Measurements from ENCODE around the gene DVL1.

DVL1 gene

GRCh38 chr1:1364266-1364665 is 15.0 kb upstream of the DVL1 start:
- WGBS, 2 experiments = 83 to 86% methylated on average over 14 of the region's 14 CpGs

DNA sequence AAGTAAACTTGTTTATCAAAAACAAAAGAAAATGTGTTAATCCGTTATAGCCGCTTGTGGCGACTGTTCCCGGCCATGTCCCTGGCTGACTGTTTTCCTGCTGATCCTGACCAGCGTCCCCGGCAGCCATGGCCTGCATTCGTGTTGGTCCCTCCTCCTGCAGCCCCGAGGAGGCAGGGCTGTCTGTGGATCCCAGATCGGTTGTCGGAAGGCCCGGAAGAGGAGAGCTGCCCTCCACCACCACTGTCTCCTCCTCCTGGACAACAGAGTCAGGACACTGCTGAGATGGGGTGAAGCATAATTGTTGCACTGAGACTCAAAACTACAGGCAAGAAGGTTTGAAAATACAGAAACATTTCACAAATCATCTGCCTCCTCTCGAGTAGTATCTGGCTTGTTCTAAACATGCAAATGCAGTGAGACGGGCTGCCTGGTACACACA is 12.8 kb upstream of the DVL1 start:
- H3K9me3 ChIP-seq (ENCODE audit: control insufficient read depth, low read length) = peaks cover 6% of the 10 kb centered on the region
- peaks cover 43% of the 10 kb centered on the region for H3K4me1 ChIP-seq (ENCODE audit: control insufficient read depth, insufficient read depth, low read length)
- H3K4me3 ChIP-seq (ENCODE audit: insufficient read depth, low read depth, low read length) = no peak overlapping the region
- H3K27me3 ChIP-seq (ENCODE audit: control insufficient read depth, insufficient read depth, low read length, poor library complexity, severe bottlenecking) = no peaks in the 10 kb centered on the region
- no peak overlapping the region for H3K27ac ChIP-seq (ENCODE audit: insufficient read depth, low read depth, low read length, poor library complexity, severe bottlenecking)
- H3K36me3 ChIP-seq (ENCODE audit: control insufficient read depth, insufficient read depth, low read length) = no peaks in the 10 kb centered on the region
- WGBS, 2 experiments = 42 to 45% methylated on average over 13 of the region's 13 CpGs

More at GRCh38 chr1:1364266-1364665, 15.0 kb upstream of the DVL1 start:
- H3K36me3 ChIP-seq (ENCODE audit: control insufficient read depth, insufficient read depth, low read length) = no peaks in the 10 kb centered on the region
- peaks cover 29% of the 10 kb centered on the region for H3K4me1 ChIP-seq (ENCODE audit: control insufficient read depth, insufficient read depth, low read length)
- H3K27me3 ChIP-seq (ENCODE audit: control insufficient read depth, insufficient read depth, low read length, poor library complexity, severe bottlenecking) = no peaks in the 10 kb centered on the region
- H3K4me3 ChIP-seq (ENCODE audit: insufficient read depth, low read depth, low read length) = no peak overlapping the region
- H3K9me3 ChIP-seq (ENCODE audit: control insufficient read depth, low read length) = peaks cover 6% of the 10 kb centered on the region
- no peak overlapping the region for H3K27ac ChIP-seq (ENCODE audit: insufficient read depth, low read depth, low read length, poor library complexity, severe bottlenecking)

- no peak overlapping the region for H3K4me3 ChIP-seq (ENCODE audit: insufficient read depth, low read depth, low read length)
- no peak overlapping the region for H3K27ac ChIP-seq (ENCODE audit: insufficient read depth, low read depth, low read length, poor library complexity, severe bottlenecking)
- peaks cover 48% of the 10 kb centered on the region for H3K4me1 ChIP-seq (ENCODE audit: control insufficient read depth, insufficient read depth, low read length)
- no peaks in the 10 kb centered on the region for H3K36me3 ChIP-seq (ENCODE audit: control insufficient read depth, insufficient read depth, low read length)
- H3K27me3 ChIP-seq (ENCODE audit: control insufficient read depth, insufficient read depth, low read length, poor library complexity, severe bottlenecking) = no peaks in the 10 kb centered on the region
- 77 to 80% methylated on average over 34 to 35 of the region's 35 CpGs for WGBS, 2 experiments
- H3K9me3 ChIP-seq (ENCODE audit: control insufficient read depth, low read length) = peaks cover 5% of the 10 kb centered on the region
Observed at GRCh38 chr1:1361233-1361981, 12.2 kb upstream of the DVL1 start.

- Histone ChIP-seq H3K27ac (ENCODE audit: insufficient read depth, low read depth, low read length, poor library complexity, severe bottlenecking) (peak overlapping the region; percentile 88), H3K4me3 (ENCODE audit: insufficient read depth, low read depth, low read length) (no peak overlapping the region)
- WGBS, 2 experiments = 78 to 82% methylated on average over 20 of the region's 20 CpGs
Observed at GRCh38 chr1:1360506-1361169, 11.4 kb upstream of the DVL1 start.

DNA sequence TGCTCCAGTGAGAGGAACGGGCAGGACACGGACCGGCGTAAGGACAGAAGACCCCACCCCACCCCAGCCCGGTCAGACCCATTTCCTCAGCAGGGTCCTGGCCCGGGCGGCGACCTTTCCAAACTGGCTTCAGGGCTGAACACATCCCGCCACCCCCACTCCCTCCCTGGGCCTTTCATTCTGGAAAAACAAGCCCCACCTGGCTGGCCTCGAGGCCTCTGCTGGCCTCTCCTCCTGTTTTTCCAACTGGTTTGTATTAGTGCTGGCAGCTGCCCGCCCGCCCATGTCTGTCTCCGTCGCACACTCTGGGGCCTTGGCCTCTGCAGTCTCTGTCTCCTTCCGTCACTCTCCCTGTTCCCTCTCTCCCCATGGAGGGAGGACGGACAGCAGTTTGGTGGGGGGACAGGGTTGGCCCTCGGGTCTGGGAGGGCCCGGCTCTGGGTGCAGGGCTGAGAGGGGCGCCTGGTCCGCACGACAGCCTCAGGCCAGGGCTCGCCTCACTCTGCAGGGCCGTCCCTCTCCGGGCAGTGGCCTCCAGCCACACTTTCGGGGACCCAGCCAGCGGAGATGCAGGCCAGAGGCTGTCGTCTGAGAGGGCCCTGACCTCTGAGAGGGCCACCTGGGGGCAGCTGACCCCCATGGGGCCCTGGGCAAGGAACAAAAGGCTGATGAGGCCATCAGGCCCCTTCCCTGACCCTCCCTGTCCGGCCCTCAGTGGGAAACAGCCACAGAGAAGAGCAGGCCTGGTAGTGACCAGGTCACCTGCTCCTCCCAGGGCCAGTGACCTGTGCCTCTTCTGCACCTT is 10.6 kb upstream of the DVL1 start:
- Histone ChIP-seq H3K4me1 (ENCODE audit: control insufficient read depth, insufficient read depth, low read length) (peaks cover 48% of the 10 kb centered on the region), H3K4me3 (ENCODE audit: insufficient read depth, low read depth, low read length) (no peak overlapping the region)
- 67 to 70% methylated on average over 28 of the region's 28 CpGs for WGBS, 2 experiments

More at GRCh38 chr1:1360506-1361169, 11.4 kb upstream of the DVL1 start:
- Histone ChIP-seq H3K36me3 (ENCODE audit: control insufficient read depth, insufficient read depth, low read length) (no peaks in the 10 kb centered on the region), H3K27me3 (ENCODE audit: control insufficient read depth, insufficient read depth, low read length, poor library complexity, severe bottlenecking) (no peaks in the 10 kb centered on the region), H3K4me1 (ENCODE audit: control insufficient read depth, insufficient read depth, low read length) (peaks cover 48% of the 10 kb centered on the region), H3K9me3 (ENCODE audit: control insufficient read depth, low read length) (no peaks in the 10 kb centered on the region)

GRCh38 chr1:1359308-1359663 is 10.1 kb upstream of the DVL1 start:
- peak overlapping the region; percentile 88 for H3K27ac ChIP-seq (ENCODE audit: insufficient read depth, low read depth, low read length, poor library complexity, severe bottlenecking)
- WGBS, 2 experiments = 88 to 93% methylated on average over 6 of the region's 6 CpGs
- H3K9me3 ChIP-seq (ENCODE audit: control insufficient read depth, low read length) = no peaks in the 10 kb centered on the region
- no peaks in the 10 kb centered on the region for H3K36me3 ChIP-seq (ENCODE audit: control insufficient read depth, insufficient read depth, low read length)
- no peak overlapping the region for H3K4me3 ChIP-seq (ENCODE audit: insufficient read depth, low read depth, low read length)
- no peaks in the 10 kb centered on the region for H3K27me3 ChIP-seq (ENCODE audit: control insufficient read depth, insufficient read depth, low read length, poor library complexity, severe bottlenecking)
- H3K4me1 ChIP-seq (ENCODE audit: control insufficient read depth, insufficient read depth, low read length) = peaks cover 48% of the 10 kb centered on the region

More for the DNA sequence above, 10.6 kb upstream of the DVL1 start:
- no peaks in the 10 kb centered on the region for H3K9me3 ChIP-seq (ENCODE audit: control insufficient read depth, low read length)
- peak overlapping the region; percentile 88 for H3K27ac ChIP-seq (ENCODE audit: insufficient read depth, low read depth, low read length, poor library complexity, severe bottlenecking)
- H3K27me3 ChIP-seq (ENCODE audit: control insufficient read depth, insufficient read depth, low read length, poor library complexity, severe bottlenecking) = no peaks in the 10 kb centered on the region
- H3K36me3 ChIP-seq (ENCODE audit: control insufficient read depth, insufficient read depth, low read length) = no peaks in the 10 kb centered on the region

DNA sequence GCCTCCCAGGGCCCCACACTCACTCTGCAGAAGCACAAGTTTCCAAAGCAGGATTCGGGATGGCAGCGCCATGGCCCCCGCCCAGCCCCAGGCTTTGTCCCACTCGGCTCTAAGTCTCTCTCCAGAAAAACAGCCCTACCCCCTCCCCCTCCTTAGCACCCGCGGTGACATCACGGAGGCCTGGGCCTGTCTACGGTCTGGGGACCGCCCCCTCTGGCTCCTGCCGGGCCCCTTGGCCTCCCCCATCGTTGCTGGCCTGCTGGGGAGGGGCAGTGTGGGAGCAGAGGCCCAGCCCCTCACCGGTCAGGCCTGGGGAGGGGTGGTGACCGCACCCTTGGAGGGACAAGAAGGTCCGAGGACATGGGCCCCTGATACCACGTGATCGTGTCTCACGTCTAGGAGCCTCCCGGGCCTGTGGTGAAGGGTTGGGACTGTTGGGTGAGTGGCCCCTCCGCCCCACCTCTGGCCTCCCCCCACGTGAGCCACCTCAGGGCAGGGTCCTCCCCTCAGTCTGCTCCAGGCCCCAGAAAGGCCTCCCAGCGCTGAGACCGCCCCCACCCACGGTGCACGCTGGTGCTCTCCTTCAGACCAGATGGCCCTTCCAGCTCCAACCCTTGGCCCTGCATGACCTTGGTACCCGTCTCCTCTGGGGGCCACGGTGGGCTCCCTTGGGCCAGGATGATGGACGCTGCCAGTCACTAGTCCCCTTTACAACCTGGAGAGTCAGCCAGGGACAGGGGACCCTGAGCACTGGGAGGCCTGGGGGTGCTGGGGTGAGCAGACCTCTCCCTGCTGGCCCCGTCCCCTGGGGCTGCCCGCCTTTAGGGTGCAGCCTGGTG is 9.4 kb upstream of the DVL1 start, which contains the start of gene MXRA8:
TSS of gene MXRA8 (minus strand) at position 123 of the 839 bp plus-strand sequence. CDS start at position 72, 51 bp downstream.
- Histone ChIP-seq H3K36me3 (ENCODE audit: control insufficient read depth, insufficient read depth, low read length) (no peaks in the 10 kb centered on the region), H3K4me3 (ENCODE audit: insufficient read depth, low read depth, low read length) (peak within 1 kb of the TSS; percentile 45), H3K9me3 (ENCODE audit: control insufficient read depth, low read length) (no peaks in the 10 kb centered on the region), H3K4me1 (ENCODE audit: control insufficient read depth, insufficient read depth, low read length) (peaks cover 54% of the 10 kb centered on the region), H3K27me3 (ENCODE audit: control insufficient read depth, insufficient read depth, low read length, poor library complexity, severe bottlenecking) (no peaks in the 10 kb centered on the region), H3K27ac (ENCODE audit: insufficient read depth, low read depth, low read length, poor library complexity, severe bottlenecking) (peak within 1 kb of the TSS; percentile 88)
- WGBS, 2 experiments = 41% methylated on average over 29 of the region's 29 CpGs

DNA sequence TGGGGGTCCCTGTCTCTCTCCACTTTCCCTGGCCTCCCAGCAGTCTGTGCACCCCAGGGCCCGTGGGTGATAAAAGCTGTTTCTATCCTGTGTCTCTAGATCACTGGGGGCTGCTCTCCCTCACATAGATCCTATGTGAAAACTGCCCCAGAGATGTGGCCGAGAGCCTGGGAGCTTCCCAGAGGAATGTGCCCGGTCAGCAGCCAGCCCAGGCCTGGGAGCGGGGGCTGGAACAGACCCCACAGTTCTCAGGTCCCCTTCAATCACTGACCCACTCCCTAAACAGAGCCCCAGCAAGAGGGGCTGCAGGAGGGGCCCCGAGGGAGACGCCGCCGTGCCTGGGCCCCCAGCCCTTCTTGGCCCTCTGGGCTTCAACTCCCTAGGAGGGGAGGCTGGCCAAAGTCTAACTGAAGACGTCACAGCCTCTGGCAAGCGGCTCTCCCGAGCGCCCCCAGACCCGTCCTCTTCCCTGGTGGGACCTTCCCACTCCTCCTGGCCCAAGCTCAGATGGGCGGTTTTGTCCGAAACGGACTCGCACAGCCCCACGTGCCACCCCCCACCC is 8.7 kb upstream of the DVL1 start:
- 25% methylated on average over 17 of the region's 18 CpGs for WGBS, 2 experiments
- H3K27me3 ChIP-seq (ENCODE audit: control insufficient read depth, insufficient read depth, low read length, poor library complexity, severe bottlenecking) = no peaks in the 10 kb centered on the region
- no peaks in the 10 kb centered on the region for H3K9me3 ChIP-seq (ENCODE audit: control insufficient read depth, low read length)
- H3K27ac ChIP-seq (ENCODE audit: insufficient read depth, low read depth, low read length, poor library complexity, severe bottlenecking) = peak overlapping the region; percentile 76
- H3K4me1 ChIP-seq (ENCODE audit: control insufficient read depth, insufficient read depth, low read length) = peaks cover 59% of the 10 kb centered on the region
- H3K4me3 ChIP-seq (ENCODE audit: insufficient read depth, low read depth, low read length) = peak overlapping the region; percentile 45
- no peaks in the 10 kb centered on the region for H3K36me3 ChIP-seq (ENCODE audit: control insufficient read depth, insufficient read depth, low read length)

- Histone ChIP-seq H3K4me1 (ENCODE audit: control insufficient read depth, insufficient read depth, low read length) (peaks cover 64% of the 10 kb centered on the region), H3K4me3 (ENCODE audit: insufficient read depth, low read depth, low read length) (peak overlapping the region; percentile 45), H3K27me3 (ENCODE audit: control insufficient read depth, insufficient read depth, low read length, poor library complexity, severe bottlenecking) (no peaks in the 10 kb centered on the region), H3K36me3 (ENCODE audit: control insufficient read depth, insufficient read depth, low read length) (no peaks in the 10 kb centered on the region), H3K9me3 (ENCODE audit: control insufficient read depth, low read length) (no peaks in the 10 kb centered on the region), H3K27ac (ENCODE audit: insufficient read depth, low read depth, low read length, poor library complexity, severe bottlenecking) (no peak overlapping the region)
- WGBS, 2 experiments = 71 to 73% methylated on average over 26 of the region's 26 CpGs
Observed at GRCh38 chr1:1356796-1357401, 7.7 kb upstream of the DVL1 start.

Data from ectodermal cell (in vitro differentiated cells).